HPDE6-E6E7 (cell line): Measurements from ENCODE around the gene PPM1L.

Source experiments
- DNase-seq: peaks from one replicate; pipeline ENCODE4 v3.0.0; 2011; ENCODE audit warnings: missing footprints; ENCODE audit errors: extremely low spot score

The PPM1L gene

GRCh38 chr3:160929595-160929994 lies 173.6 kb downstream of the PPM1L start:
- no peak for DNase-seq

GRCh38 chr3:160931474-160931873 lies 175.4 kb downstream of the PPM1L start:
- no peak for DNase-seq

GRCh38 chr3:160935413-160936095 lies 179.5 kb downstream of the PPM1L start:
- no peak for DNase-seq

GRCh38 chr3:160941885-160942494 lies 186.0 kb downstream of the PPM1L start:
- peak; percentile 29 for DNase-seq

- no peak for DNase-seq
These were observed 188.0 kb downstream of the PPM1L start for GRCh38 chr3:160943996-160944395.

GRCh38 chr3:160945336-160945735 lies 189.3 kb downstream of the PPM1L start:
- DNase-seq: no peak

- DNase-seq: no peak
These were observed 192.2 kb downstream of the PPM1L start for GRCh38 chr3:160948273-160948672.

GRCh38 chr3:160949460-160949859 lies 193.4 kb downstream of the PPM1L start:
- no peak for DNase-seq

GRCh38 chr3:160950542-160950941 lies 194.5 kb downstream of the PPM1L start:
- no peak for DNase-seq

- no peak for DNase-seq
These were observed 194.9 kb downstream of the PPM1L start for GRCh38 chr3:160950954-160951353.

- DNase-seq: no peak
These were observed 195.8 kb downstream of the PPM1L start for GRCh38 chr3:160951642-160952487.

GRCh38 chr3:160953686-160954085 lies 197.7 kb downstream of the PPM1L start:
- DNase-seq: no peak

- no peak for DNase-seq
These were observed 200.8 kb downstream of the PPM1L start for GRCh38 chr3:160956785-160957184.

GRCh38 chr3:160960568-160960967 lies 204.5 kb downstream of the PPM1L start:
- no peak for DNase-seq

- DNase-seq: no peak
These were observed 207.9 kb downstream of the PPM1L start for GRCh38 chr3:160963949-160964348.

GRCh38 chr3:160968761-160969160 lies 212.7 kb downstream of the PPM1L start:
- no peak for DNase-seq

GRCh38 chr3:160973067-160973809 lies 217.2 kb downstream of the PPM1L start:
- no peak for DNase-seq

- no peak for DNase-seq
These were observed 221.7 kb downstream of the PPM1L start for GRCh38 chr3:160977773-160978172.

- no peak for DNase-seq
These were observed 224.7 kb downstream of the PPM1L start for GRCh38 chr3:160980740-160981139.

GRCh38 chr3:160981217-160981938 lies 225.3 kb downstream of the PPM1L start:
- DNase-seq: no peak

GRCh38 chr3:160982491-160982890 lies 226.5 kb downstream of the PPM1L start:
- DNase-seq: no peak
